PC-3 (cell line): ENCODE data around the gene TMEM169.

Experiments used
- CTCF ChIP-seq: fragments of 300-600 bp; sonication (generic); conservative IDR thresholded peaks from 2 replicates; pipeline ENCODE4 v1.5.1; 2017; ENCODE audit warnings: antibody characterized with exemption, low read depth, mild to moderate bottlenecking, low read length
- EZH2 ChIP-seq: fragments of 300-600 bp; sonication (generic); IDR thresholded peaks from one replicate; pipeline ENCODE4 v1.6.1; 2017; ENCODE audit warnings: antibody characterized with exemption, mild to moderate bottlenecking, low read length; ENCODE audit not compliant: unreplicated experiment
- EZH2phosphoT487 ChIP-seq: fragments of 300-600 bp; sonication (generic); IDR thresholded peaks from 2 replicates; pipeline ENCODE4 v1.6.1; 2018; ENCODE audit warnings: mild to moderate bottlenecking, antibody characterized with exemption, low read length, borderline replicate concordance

GRCh38 chr2:216146573-216146972, 64.9 kb downstream of the TMEM169 start:
- TF ChIP-seq EZH2phosphoT487 = no peak
- TF ChIP-seq CTCF = no peak
- TF ChIP-seq EZH2 = no peak
